GM10266 (cell line): ENCODE measurements around the gene BMPR1B.

Experiments used
- DNase-seq: peaks from one replicate; pipeline ENCODE4 v3.0.0; 2012; ENCODE audit errors: extremely low spot score
- CTCF ChIP-seq: IDR thresholded peaks from 2 replicates; pipeline ENCODE4 v1.5.1; 2012; ENCODE audit warnings: mild to moderate bottlenecking, low read depth; ENCODE audit not compliant: control insufficient read depth, insufficient read depth; ENCODE audit errors: missing control alignments

Gene BMPR1B

DNA sequence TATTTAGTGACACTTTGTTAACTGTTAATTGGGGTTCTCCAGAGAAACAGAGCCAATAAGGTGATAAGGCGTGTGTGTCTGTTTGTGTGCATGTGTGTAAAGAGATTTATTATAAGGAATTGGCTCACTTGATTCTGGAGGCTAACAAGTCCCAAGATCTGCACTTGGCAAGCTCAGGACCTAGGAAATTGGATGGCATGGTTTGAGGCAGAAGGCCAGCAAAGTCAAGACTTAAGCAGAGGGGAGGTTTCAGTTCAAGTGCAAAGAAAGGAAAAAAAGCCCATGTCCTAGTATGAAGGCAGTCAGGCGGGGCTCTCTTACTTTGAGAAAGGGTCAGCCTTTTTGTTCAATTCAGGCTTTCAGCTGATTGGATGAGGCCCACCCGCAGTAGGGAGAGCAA is 314.1 kb downstream of the BMPR1B start:
- no peak for DNase-seq
- TF ChIP-seq CTCF, result no peak

- no peak for TF ChIP-seq CTCF
- DNase-seq, result no peak
Measured at GRCh38 chr4:95073646-95074045, 315.9 kb downstream of the BMPR1B start.

DNA sequence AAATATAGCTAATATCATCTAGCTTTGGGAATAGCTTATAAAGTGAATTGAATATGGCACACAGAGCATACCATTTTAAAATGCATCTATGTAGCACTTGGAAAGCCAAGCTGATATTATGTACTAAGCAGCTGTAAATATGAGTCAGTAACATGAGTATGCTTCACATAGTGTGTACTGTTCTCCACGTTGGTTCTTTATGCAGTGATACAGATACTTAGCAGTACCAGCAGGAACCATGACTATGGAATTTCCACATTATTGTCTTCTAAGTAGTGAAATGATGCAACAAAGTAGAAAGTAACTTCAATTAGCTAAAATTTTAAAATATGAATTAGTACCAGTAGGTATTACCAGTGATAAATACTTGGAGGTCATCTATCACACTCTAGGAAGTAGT is 320.1 kb downstream of the BMPR1B start:
- no peak for TF ChIP-seq CTCF
- DNase-seq, result no peak

DNA sequence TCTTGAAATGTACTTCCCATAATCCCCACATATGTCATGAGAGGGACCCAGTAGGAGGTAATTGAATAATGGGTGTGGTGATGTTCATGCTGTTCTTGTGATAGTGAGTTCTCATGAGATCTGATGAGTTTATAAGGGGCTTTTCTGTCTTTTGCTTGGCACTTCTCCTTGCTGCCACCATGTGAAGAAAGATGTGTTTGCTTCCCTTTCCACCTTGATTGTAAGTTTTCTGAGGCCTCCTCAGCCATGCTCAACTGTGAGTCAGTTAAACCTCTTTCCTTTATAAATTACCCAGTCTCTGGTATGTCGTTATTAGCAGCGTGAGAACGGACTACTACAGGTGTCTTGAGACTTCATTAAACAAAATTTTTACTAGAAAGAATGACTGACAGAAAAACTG is 323.2 kb downstream of the BMPR1B start:
- no peak for DNase-seq
- no peak for TF ChIP-seq CTCF

- no peak for DNase-seq
- no peak for TF ChIP-seq CTCF
Measured at GRCh38 chr4:95084584-95084983, 326.8 kb downstream of the BMPR1B start.

DNA sequence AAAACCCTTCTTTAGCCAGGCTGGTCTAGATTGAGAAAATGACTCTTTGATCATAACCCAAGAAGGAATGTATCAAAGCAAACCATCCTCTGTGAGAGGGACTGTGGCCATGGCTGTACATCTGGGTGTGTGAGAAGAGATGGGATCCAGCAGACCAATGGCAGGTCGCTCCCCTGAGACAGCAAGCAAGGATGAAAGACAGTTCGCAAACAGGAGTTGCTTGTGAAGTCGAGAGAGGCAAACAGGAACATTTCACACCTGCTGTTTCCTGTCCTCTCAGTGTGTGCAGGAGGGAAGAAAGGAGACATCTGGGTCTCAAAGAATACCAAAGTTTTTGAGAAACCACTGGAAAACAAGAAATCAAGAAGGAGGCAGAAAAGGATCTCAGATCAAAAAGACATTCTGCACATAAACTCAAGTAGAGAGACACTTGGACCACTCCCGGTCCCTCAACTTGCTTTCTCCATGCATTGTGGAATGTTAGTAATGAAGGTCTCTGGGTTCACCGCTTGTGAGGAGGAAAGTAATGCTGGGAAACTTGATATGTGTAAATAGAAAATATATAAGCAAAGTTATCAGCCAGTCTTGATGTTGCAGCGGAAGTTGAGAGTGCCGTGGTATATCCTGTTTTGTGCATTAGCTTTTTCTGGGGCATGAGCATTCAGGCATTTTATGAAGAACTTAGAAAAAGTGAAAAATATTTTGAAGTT is 327.5 kb downstream of the BMPR1B start:
- no peak for TF ChIP-seq CTCF
- DNase-seq, result no peak

DNA sequence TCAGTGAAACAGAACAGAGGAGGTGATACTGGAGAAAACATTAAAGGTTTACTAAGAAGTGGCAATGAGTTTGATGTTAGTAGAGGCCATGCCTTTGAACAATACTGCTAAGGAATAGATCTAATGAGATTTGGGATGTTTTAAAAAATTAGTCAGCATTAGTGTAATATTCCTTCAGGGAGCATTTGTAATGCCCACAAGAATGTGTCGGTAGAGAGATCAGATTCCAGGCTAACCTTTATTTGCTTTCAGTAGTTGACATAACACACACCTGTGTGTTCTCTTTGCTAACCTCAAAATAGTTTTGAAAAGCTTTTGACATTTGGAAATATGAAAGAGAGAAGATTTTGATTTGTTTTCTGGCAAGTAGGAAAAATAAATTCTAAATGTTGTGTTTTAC is 328.8 kb downstream of the BMPR1B start:
- no peak for TF ChIP-seq CTCF
- no peak for DNase-seq
